Measurements from ENCODE around the gene SCN4B.

GRCh38 chr11:118087931-118088330 lies 64.7 kb downstream of the SCN4B start:
- TF ChIP-seq CTCF (IDR thresholded peaks at IDR 0.05), result no peak
- TF ChIP-seq POLR2A (IDR thresholded peaks at IDR 0.05), result no peak
